ENCODE data around the gene CCDC192. TPM values are rescaled to one million over a fixed set of nuclear protein-coding genes. Genes with fewer than 3 reads are reported as not detected.
"Not testable (repeated sequence)": the region's sequence is repeated elsewhere in the genome, so short reads cannot be mapped to it uniquely, and the experiment has no call there.

CCDC192 gene
- total RNA-seq, 1 donor from 2014 or later, result not detected

DNA sequence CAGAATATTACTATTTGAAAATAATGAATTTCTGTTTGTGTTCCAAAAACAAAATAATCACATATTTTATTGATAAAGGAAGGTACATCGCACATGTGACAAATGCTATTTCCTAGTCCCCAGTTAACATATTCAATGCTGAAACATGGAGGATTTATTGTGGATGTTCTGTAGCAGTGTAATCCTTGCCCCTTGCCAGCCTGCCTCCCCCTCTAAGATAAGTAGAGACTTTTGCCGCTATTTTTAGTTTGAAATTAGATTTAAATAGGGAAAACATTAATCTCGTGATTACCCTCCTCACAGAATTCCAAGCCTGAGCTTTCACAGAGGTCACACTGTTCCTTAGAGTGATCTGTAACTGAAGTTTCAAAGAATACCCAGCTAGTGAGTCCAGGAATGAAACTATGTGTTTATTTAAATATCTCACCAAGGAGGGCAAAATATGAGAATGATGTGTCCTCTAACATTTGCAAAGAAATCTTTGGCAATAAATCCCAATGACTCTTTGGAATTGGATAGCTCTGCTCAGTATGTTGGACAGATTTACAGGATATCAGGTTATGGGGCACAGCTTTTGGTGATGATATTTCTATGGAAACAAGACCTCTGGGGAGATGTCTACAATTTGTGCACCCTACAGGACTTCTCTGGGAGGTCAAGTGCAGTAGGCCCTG is 37.0 kb upstream of the CCDC192 start:
- DNase-seq (no peak), ATAC-seq (no peak)
- Histone ChIP-seq H3K36me3 (no peaks in the 10 kb centered on the region), H3K4me1 (no peaks in the 10 kb centered on the region), H3K4me3 (no peak overlapping the region), H3K27ac (no peak overlapping the region), H3K9me3 (no peaks in the 10 kb centered on the region), H3K27me3 (ENCODE audit: low read depth) (no peaks in the 10 kb centered on the region)
- TF ChIP-seq, protein P1, sequence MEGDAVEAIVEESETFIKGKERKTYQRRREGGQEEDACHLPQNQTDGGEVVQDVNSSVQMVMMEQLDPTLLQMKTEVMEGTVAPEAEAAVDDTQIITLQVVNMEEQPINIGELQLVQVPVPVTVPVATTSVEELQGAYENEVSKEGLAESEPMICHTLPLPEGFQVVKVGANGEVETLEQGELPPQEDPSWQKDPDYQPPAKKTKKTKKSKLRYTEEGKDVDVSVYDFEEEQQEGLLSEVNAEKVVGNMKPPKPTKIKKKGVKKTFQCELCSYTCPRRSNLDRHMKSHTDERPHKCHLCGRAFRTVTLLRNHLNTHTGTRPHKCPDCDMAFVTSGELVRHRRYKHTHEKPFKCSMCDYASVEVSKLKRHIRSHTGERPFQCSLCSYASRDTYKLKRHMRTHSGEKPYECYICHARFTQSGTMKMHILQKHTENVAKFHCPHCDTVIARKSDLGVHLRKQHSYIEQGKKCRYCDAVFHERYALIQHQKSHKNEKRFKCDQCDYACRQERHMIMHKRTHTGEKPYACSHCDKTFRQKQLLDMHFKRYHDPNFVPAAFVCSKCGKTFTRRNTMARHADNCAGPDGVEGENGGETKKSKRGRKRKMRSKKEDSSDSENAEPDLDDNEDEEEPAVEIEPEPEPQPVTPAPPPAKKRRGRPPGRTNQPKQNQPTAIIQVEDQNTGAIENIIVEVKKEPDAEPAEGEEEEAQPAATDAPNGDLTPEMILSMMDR (IDR thresholded peaks at IDR 0.05), result no peak
- intact Hi-C loops (cut with DNase I), result no loop called here

DNA sequence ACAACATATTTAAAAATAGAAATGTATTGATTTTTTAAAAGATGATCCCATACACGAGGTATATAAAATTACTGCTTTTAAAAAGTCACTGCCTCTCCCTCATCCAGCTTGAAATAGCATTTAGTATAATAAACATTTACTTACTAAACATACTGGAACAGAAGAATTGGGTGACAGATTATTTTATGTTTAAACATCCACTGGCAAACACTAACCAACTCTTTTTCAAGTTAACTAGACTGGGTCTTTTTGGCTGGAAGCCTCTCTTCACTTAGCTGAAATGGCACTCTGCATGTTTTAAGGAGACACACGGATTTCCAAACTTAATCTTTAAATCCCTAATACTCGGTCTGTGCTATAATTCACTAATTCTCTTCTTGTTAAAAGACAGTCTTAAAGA is 35.3 kb upstream of the CCDC192 start:
- Histone ChIP-seq H3K27ac (no peak overlapping the region), H3K27me3 (ENCODE audit: low read depth) (no peaks in the 10 kb centered on the region), H3K9me3 (no peaks in the 10 kb centered on the region), H3K4me3 (no peak overlapping the region), H3K4me1 (no peaks in the 10 kb centered on the region), H3K36me3 (no peaks in the 10 kb centered on the region)
- intact Hi-C loops (cut with DNase I), result no loop called here
- TF ChIP-seq, protein P1 (IDR thresholded peaks at IDR 0.05), result no peak
- no peak for ATAC-seq
- DNase-seq, result no peak

DNA sequence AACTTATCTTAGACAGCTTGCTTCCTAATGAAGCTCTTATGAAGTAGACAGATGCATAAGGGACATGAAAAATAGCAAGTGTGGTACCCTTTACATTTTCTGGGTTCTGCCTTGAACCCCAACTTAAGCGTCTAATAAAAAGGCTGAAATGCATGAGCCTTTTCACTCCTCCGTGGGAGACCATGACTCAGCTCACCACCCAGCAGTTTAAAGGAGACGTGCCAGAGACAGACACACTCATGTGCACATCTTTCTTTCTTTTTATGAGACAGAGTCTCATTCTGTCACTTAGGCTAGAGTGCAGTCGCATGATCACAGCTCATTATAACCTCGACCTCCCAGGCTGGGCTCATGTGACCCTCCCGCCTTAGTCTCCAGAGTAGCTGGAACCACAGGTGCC is 32.0 kb upstream of the CCDC192 start:
- intact Hi-C loops (cut with DNase I), result no loop called here
- no peak for ATAC-seq

DNA sequence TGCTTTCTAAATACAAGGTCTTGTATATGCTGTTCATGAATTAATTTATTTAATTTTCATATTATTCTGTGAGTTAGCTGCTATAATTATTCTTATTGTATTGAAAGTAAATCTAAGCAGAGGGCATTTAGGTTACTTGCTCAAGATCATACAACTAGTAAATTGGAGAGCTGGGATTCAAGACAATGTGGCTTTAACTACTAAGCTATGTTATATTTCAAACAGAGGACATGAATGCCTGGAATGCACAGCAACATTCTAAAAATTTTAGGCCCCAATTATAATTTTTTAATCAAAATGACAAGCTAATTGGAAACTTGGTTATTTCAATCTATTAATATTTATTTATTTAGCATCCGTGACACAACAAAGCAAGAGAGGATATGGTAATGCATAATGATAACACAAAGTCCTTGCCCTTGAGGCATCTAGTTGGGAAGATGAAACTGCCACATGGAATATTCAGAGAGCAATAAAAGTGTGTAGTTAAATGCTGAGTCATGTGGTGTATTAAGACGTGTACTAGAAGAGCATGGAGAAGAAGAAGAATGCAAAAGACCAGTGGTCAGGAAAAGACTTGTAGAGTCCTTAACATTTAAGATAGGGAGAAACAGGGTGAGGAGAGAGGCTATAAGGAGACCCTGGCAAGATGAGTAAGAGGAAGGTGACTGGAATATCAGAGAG is 29.9 kb upstream of the CCDC192 start:
- TF ChIP-seq, protein P1 (IDR thresholded peaks at IDR 0.05), result no peak
- Histone ChIP-seq H3K27me3 (ENCODE audit: low read depth) (no peaks in the 10 kb centered on the region), H3K4me3 (no peak overlapping the region), H3K9me3 (no peaks in the 10 kb centered on the region), H3K27ac (no peak overlapping the region), H3K4me1 (no peaks in the 10 kb centered on the region), H3K36me3 (no peaks in the 10 kb centered on the region)
- ATAC-seq (no peak), DNase-seq (no peak)
- intact Hi-C loops (cut with DNase I), result no loop called here

More for the DNA sequence above, 32.0 kb upstream of the CCDC192 start:
- DNase-seq, result no peak
- Histone ChIP-seq H3K4me1 (no peaks in the 10 kb centered on the region), H3K36me3 (no peaks in the 10 kb centered on the region), H3K27me3 (ENCODE audit: low read depth) (no peaks in the 10 kb centered on the region), H3K27ac (no peak overlapping the region), H3K9me3 (no peaks in the 10 kb centered on the region), H3K4me3 (no peak overlapping the region)
- TF ChIP-seq, protein P1 (IDR thresholded peaks at IDR 0.05), result no peak

DNA sequence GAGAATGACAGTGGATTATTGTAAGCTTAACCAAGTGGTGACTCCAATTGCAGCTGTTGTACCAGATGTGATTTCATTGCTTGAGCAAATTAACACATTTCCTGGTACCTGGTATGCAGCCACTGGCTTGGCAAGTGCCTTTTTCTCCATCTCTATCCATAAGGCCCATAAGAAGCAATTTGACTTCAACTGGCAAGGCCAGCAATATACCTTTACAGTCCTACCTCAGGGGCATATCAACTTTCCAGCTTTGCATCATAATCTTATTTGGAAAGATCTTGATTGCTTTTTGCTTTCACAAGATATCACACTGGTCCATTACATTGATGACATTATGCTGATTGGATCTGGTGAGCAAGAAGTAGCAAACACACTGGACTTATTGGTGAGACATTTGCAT is 26.2 kb upstream of the CCDC192 start:
- H3K4me1 ChIP-seq; H3K4me3 ChIP-seq; intact Hi-C loops (cut with DNase I); H3K9me3 ChIP-seq; DNase-seq; ATAC-seq; H3K27me3 ChIP-seq (ENCODE audit: low read depth); H3K36me3 ChIP-seq; H3K27ac ChIP-seq: not testable (repeated sequence)

DNA sequence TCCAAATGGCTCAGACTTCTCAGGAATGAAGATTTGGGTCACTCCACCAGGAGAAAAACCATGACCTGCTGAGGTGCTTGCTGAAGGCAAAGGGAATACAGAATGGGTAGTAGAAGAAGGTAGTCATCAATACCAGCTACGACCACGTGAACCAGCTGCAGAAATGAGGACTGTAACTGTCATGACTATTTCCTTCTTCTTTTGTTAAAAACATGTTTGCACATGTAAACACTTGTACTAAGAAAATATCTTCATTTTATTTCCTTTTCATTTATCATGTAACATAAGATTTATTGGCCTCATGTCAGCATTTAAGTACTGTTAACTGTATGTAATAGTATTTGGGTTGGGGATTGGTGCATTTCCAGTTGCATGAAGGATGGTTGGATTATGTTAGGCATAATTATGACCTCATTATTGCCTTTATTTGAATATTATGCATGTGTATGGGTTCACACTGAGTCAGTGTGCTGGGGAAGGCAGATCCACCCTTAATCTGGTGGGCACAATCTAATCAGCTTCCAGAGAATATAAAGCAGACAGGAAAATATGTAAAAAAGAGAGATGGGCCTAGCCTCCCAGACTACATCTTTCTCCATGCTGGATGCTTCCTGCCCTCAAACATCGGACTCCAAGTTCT is 23.4 kb upstream of the CCDC192 start:
- H3K27ac ChIP-seq; ATAC-seq; H3K36me3 ChIP-seq; H3K9me3 ChIP-seq; intact Hi-C loops (cut with DNase I); H3K27me3 ChIP-seq (ENCODE audit: low read depth); H3K4me1 ChIP-seq; H3K4me3 ChIP-seq; DNase-seq: not testable (repeated sequence)
